ENCODE results near the gene RRP7A. TPM values are rescaled to one million over a fixed set of nuclear protein-coding genes. Genes with fewer than 3 reads are reported as not detected.
"Not testable (repeated sequence)": the region's sequence is repeated elsewhere in the genome, so short reads cannot be mapped to it uniquely, and the experiment has no call there.

The RRP7A gene
- total and polyA plus RNA-seq, 12 donors, result 10.3 to 53.9 (median 35.7) TPM

DNA sequence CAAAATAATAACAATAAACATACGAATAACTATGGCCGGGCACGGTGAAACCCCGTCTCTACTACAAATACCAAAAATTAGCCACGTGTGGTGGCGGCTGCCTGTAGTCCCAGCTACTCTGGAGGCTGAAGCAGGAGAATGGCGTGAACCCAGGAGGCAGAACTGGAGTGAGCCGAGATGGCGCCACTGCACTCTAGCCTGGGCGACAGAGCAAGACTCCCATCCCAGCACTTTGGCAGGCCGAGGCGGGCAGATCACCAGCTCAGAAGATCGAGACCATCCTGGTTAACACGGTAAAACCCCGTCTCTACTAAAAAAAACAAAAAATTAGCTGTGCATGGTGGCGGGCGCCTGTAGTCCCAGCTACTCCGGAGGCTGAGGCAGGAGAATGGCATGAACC is 17.0 kb upstream of the RRP7A start:
- H3K36me3 ChIP-seq (replicated peaks in 1 of 2); H3K9me3 ChIP-seq (replicated peaks in 1 of 3); intact Hi-C loops (cut with DNase I); H3K4me1 ChIP-seq (replicated peaks in 1 of 2); DNase-seq; H3K4me3 ChIP-seq; H3K27me3 ChIP-seq: not testable (repeated sequence)
- WGBS, 4 donors, result 96 to 98% (median 97%) methylated on average over 17 to 18 of the region's 18 CpGs
- H3K27ac ChIP-seq, result peak overlapping the region in 2 of 5 donors; percentile 18 to 78

GRCh38 chr22:42536166-42536565 is 16.6 kb upstream of the RRP7A start:
- peaks cover 0 to 9% of the 10 kb centered on the region in 2 donors for H3K4me1 ChIP-seq (replicated peaks in 1 of 2)
- TF ChIP-seq POLR2A (IDR thresholded peaks at IDR 0.05), result no peak
- TF ChIP-seq, protein P1, sequence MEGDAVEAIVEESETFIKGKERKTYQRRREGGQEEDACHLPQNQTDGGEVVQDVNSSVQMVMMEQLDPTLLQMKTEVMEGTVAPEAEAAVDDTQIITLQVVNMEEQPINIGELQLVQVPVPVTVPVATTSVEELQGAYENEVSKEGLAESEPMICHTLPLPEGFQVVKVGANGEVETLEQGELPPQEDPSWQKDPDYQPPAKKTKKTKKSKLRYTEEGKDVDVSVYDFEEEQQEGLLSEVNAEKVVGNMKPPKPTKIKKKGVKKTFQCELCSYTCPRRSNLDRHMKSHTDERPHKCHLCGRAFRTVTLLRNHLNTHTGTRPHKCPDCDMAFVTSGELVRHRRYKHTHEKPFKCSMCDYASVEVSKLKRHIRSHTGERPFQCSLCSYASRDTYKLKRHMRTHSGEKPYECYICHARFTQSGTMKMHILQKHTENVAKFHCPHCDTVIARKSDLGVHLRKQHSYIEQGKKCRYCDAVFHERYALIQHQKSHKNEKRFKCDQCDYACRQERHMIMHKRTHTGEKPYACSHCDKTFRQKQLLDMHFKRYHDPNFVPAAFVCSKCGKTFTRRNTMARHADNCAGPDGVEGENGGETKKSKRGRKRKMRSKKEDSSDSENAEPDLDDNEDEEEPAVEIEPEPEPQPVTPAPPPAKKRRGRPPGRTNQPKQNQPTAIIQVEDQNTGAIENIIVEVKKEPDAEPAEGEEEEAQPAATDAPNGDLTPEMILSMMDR (IDR thresholded peaks at IDR 0.05), result no peak
- H3K27me3 ChIP-seq, result no peaks in the 10 kb centered on the region
- no peak overlapping the region for H3K4me3 ChIP-seq
- H3K27ac ChIP-seq, result no peak overlapping the region
- no peak for DNase-seq
- WGBS, 4 donors, result 85 to 93% (median 90%) methylated on average over 7 of the region's 7 CpGs
- no peaks in the 10 kb centered on the region for H3K36me3 ChIP-seq (replicated peaks in 1 of 2)
- no peaks in the 10 kb centered on the region for H3K9me3 ChIP-seq (replicated peaks in 1 of 3)
- intact Hi-C loops (cut with DNase I), result no loop called here

GRCh38 chr22:42535082-42535731 is 15.6 kb upstream of the RRP7A start:
- H3K27ac ChIP-seq; H3K4me3 ChIP-seq; H3K4me1 ChIP-seq (replicated peaks in 1 of 2); H3K36me3 ChIP-seq (replicated peaks in 1 of 2); H3K27me3 ChIP-seq; DNase-seq; intact Hi-C loops (cut with DNase I); H3K9me3 ChIP-seq (replicated peaks in 1 of 3): not testable (repeated sequence)
- 43 to 69% (median 55%) methylated on average over 1 to 4 of the region's 14 CpGs for WGBS, 4 donors

- Histone ChIP-seq H3K36me3 (replicated peaks in 1 of 2) (no peaks in the 10 kb centered on the region), H3K4me3 (no peak overlapping the region), H3K4me1 (replicated peaks in 1 of 2) (peaks cover 0 to 5% of the 10 kb centered on the region in 2 donors), H3K27ac (peak overlapping the region in 2 of 5 donors; percentile 52 to 76), H3K9me3 (replicated peaks in 1 of 3) (no peaks in the 10 kb centered on the region), H3K27me3 (no peaks in the 10 kb centered on the region)
- no peak for DNase-seq
- intact Hi-C loops (cut with DNase I), result no loop called here
- no peak for TF ChIP-seq POLR2A (IDR thresholded peaks at IDR 0.05)
- TF ChIP-seq, protein P1 (IDR thresholded peaks at IDR 0.05), result no peak
- WGBS, 4 donors, result 83 to 90% (median 89%) methylated on average over 6 to 8 of the region's 8 CpGs
Observed at GRCh38 chr22:42533638-42533977, 14.0 kb upstream of the RRP7A start.

GRCh38 chr22:42531401-42532084 is 11.9 kb upstream of the RRP7A start:
- 76 to 82% (median 77%) methylated on average over 23 to 24 of the region's 24 CpGs for WGBS, 4 donors
- DNase-seq; H3K4me3 ChIP-seq; intact Hi-C loops (cut with DNase I); H3K27ac ChIP-seq; H3K36me3 ChIP-seq (replicated peaks in 1 of 2); H3K27me3 ChIP-seq; H3K4me1 ChIP-seq (replicated peaks in 1 of 2); H3K9me3 ChIP-seq (replicated peaks in 1 of 3): not testable (repeated sequence)

- H3K27me3 ChIP-seq; H3K27ac ChIP-seq; H3K4me3 ChIP-seq; H3K4me1 ChIP-seq (replicated peaks in 1 of 2); DNase-seq; H3K36me3 ChIP-seq (replicated peaks in 1 of 2); intact Hi-C loops (cut with DNase I); H3K9me3 ChIP-seq (replicated peaks in 1 of 3): not testable (repeated sequence)
- WGBS, 4 donors, result 83 to 94% (median 89%) methylated on average over 7 to 8 of the region's 8 CpGs
Observed at GRCh38 chr22:42529435-42529834, 9.8 kb upstream of the RRP7A start.
